B cell (primary cell): ENCODE results near the gene SLC23A2.

Experiments used
- CTCF ChIP-seq: fragments of 200-600 bp; IDR thresholded peaks from one replicate; pipeline ENCODE4 v1.8.0; 2022; ENCODE audit warnings: antibody characterized with exemption, mild to moderate bottlenecking
- EZH2 ChIP-seq: IDR thresholded peaks from 2 replicates; pipeline ENCODE4 v1.6.1; 2012; ENCODE audit warnings: borderline replicate concordance, low read depth, mild to moderate bottlenecking, moderate library complexity, low read length; ENCODE audit not compliant: insufficient read depth, poor library complexity, severe bottlenecking

GRCh38 chr20:4922186-4922585 lies 79.1 kb downstream of the SLC23A2 start:
- TF ChIP-seq CTCF (no peak), EZH2 (no peak)
